A549 (cell line): Measurements from ENCODE around the gene CES1.

Source experiments
- CTCF ChIP-seq: fragments of >200 bp; sonication (Bioruptor Twin); formaldehyde crosslinking; IDR thresholded peaks from 3 replicates; pipeline ENCODE4 v1.5.1; 2016
- ELK1 ChIP-seq: fragments of 150-350 bp; IDR thresholded peaks from 2 replicates; pipeline ENCODE4 v1.6.1; 2014; ENCODE audit warnings: low read depth, mild to moderate bottlenecking, low read length
- EP300 ChIP-seq, 2 experiments: fragments of >200 bp; sonication (Bioruptor Twin); formaldehyde crosslinking; IDR thresholded peaks; 2 replicates in 1 of 2; 3 replicates in 1 of 2; pipeline ENCODE4 v1.6.1; 2016 to 2017
- HOXA7 ChIP-seq: fragments of 250-450 bp; sonication (Bioruptor Pico); IDR thresholded peaks from 2 replicates; pipeline ENCODE4 v1.5.0; 2020; ENCODE audit warnings: mild to moderate bottlenecking, moderate library complexity
- POLR2A ChIP-seq: IDR thresholded peaks from 2 replicates; pipeline ENCODE4 v1.6.1; 2012; ENCODE audit warnings: mild to moderate bottlenecking, low read length
- POLR2AphosphoS2 ChIP-seq: conservative IDR thresholded peaks from 2 replicates; pipeline ENCODE4 v1.6.1; 2012; ENCODE audit warnings: low read length, improper control_type of control experiment, inconsistent platforms
- RAD21 ChIP-seq, 2 experiments: fragments of >200 bp in 1 of 2; sonication (Bioruptor Twin) in 1 of 2; formaldehyde crosslinking in 1 of 2; IDR thresholded peaks in 1 of 2; conservative IDR thresholded peaks in 1 of 2; 2 replicates in 1 of 2; 3 replicates in 1 of 2; pipeline ENCODE4 v1.6.1; 2012 to 2018; ENCODE audit warnings: inconsistent platforms in 1 of 2
- REST ChIP-seq: fragments of 200-600 bp; sonication (generic); IDR thresholded peaks from 2 replicates; pipeline ENCODE4 v1.6.1; 2016; ENCODE audit warnings: antibody characterized with exemption, mild to moderate bottlenecking, moderate library complexity
- RNF2 ChIP-seq: fragments of 200-600 bp; sonication (generic); IDR thresholded peaks from 2 replicates; pipeline ENCODE4 v1.6.1; 2016; ENCODE audit warnings: low read depth, mild to moderate bottlenecking, antibody characterized with exemption, moderate library complexity, borderline replicate concordance
- ZFP36 ChIP-seq: fragments of 450-650 bp; IDR thresholded peaks from 2 replicates; pipeline ENCODE4 v1.6.1; 2014; ENCODE audit warnings: borderline replicate concordance; ENCODE audit not compliant: partially characterized antibody

- TF ChIP-seq CTCF (no peak), RAD21 (conservative IDR thresholded peaks at IDR 0.05 in 1 of 2, IDR thresholded peaks at IDR 0.05 in 1 of 2) (no peak), EP300 (IDR thresholded peaks at IDR 0.05) (no peak), HOXA7 (CRISPR knock-in tag) (no peak), RNF2 (no peak), ELK1 (no peak), POLR2AphosphoS2 (no peak), REST (no peak), ZFP36 (no peak), POLR2A (no peak)
These were observed 2.1 kb downstream of the CES1 start for GRCh38 chr16:55830658-55831294.
